ENCODE measurements around the gene ELOVL2.

ELOVL2 gene

GRCh38 chr6:11058406-11058805, 14.3 kb upstream of the ELOVL2 start:
- Histone ChIP-seq H3K4me1 (ENCODE audit: control insufficient read depth, insufficient read depth, low read length, poor library complexity, severe bottlenecking) (no peaks in the 10 kb centered on the region), H3K36me3 (ENCODE audit: control insufficient read depth, insufficient read depth, low read length) (no peaks in the 10 kb centered on the region), H3K27me3 (replicated peaks; ENCODE audit: control insufficient read depth, insufficient read depth, low read length, poor library complexity, severe bottlenecking) (no peaks in the 10 kb centered on the region), H3K27ac (ENCODE audit: insufficient read depth, low read length, poor library complexity, severe bottlenecking) (no peak overlapping the region), H3K4me3 (ENCODE audit: insufficient read depth, low read depth, low read length, poor library complexity, severe bottlenecking) (no peak overlapping the region), H3K9me3 (ENCODE audit: control insufficient read depth, low read length) (no peaks in the 10 kb centered on the region)
- no peak for DNase-seq

- DNase-seq, result no peak
- Histone ChIP-seq H3K36me3 (ENCODE audit: control insufficient read depth, insufficient read depth, low read length) (no peaks in the 10 kb centered on the region), H3K27me3 (replicated peaks; ENCODE audit: control insufficient read depth, insufficient read depth, low read length, poor library complexity, severe bottlenecking) (no peaks in the 10 kb centered on the region), H3K27ac (ENCODE audit: insufficient read depth, low read length, poor library complexity, severe bottlenecking) (no peak overlapping the region), H3K4me1 (ENCODE audit: control insufficient read depth, insufficient read depth, low read length, poor library complexity, severe bottlenecking) (no peaks in the 10 kb centered on the region), H3K4me3 (ENCODE audit: insufficient read depth, low read depth, low read length, poor library complexity, severe bottlenecking) (no peak overlapping the region), H3K9me3 (ENCODE audit: control insufficient read depth, low read length) (no peaks in the 10 kb centered on the region)
These were observed 12.8 kb upstream of the ELOVL2 start for GRCh38 chr6:11056871-11057270.

- H3K36me3 ChIP-seq (ENCODE audit: control insufficient read depth, insufficient read depth, low read length), result no peaks in the 10 kb centered on the region
- DNase-seq, result no peak
- H3K27ac ChIP-seq (ENCODE audit: insufficient read depth, low read length, poor library complexity, severe bottlenecking), result no peak overlapping the region
- no peaks in the 10 kb centered on the region for H3K4me1 ChIP-seq (ENCODE audit: control insufficient read depth, insufficient read depth, low read length, poor library complexity, severe bottlenecking)
- H3K27me3 ChIP-seq (replicated peaks; ENCODE audit: control insufficient read depth, insufficient read depth, low read length, poor library complexity, severe bottlenecking), result no peaks in the 10 kb centered on the region
- no peaks in the 10 kb centered on the region for H3K9me3 ChIP-seq (ENCODE audit: control insufficient read depth, low read length)
- no peak overlapping the region for H3K4me3 ChIP-seq (ENCODE audit: insufficient read depth, low read depth, low read length, poor library complexity, severe bottlenecking)
These were observed 11.1 kb upstream of the ELOVL2 start for GRCh38 chr6:11055127-11055627.

GRCh38 chr6:11054722-11055121, 10.6 kb upstream of the ELOVL2 start:
- no peaks in the 10 kb centered on the region for H3K9me3 ChIP-seq (ENCODE audit: control insufficient read depth, low read length)
- no peaks in the 10 kb centered on the region for H3K4me1 ChIP-seq (ENCODE audit: control insufficient read depth, insufficient read depth, low read length, poor library complexity, severe bottlenecking)
- no peak overlapping the region for H3K27ac ChIP-seq (ENCODE audit: insufficient read depth, low read length, poor library complexity, severe bottlenecking)
- no peak overlapping the region for H3K4me3 ChIP-seq (ENCODE audit: insufficient read depth, low read depth, low read length, poor library complexity, severe bottlenecking)
- H3K27me3 ChIP-seq (replicated peaks; ENCODE audit: control insufficient read depth, insufficient read depth, low read length, poor library complexity, severe bottlenecking), result no peaks in the 10 kb centered on the region
- DNase-seq, result no peak
- H3K36me3 ChIP-seq (ENCODE audit: control insufficient read depth, insufficient read depth, low read length), result no peaks in the 10 kb centered on the region

GRCh38 chr6:11053307-11053706, 9.2 kb upstream of the ELOVL2 start:
- Histone ChIP-seq H3K4me3 (ENCODE audit: insufficient read depth, low read depth, low read length, poor library complexity, severe bottlenecking) (no peak overlapping the region), H3K27ac (ENCODE audit: insufficient read depth, low read length, poor library complexity, severe bottlenecking) (no peak overlapping the region), H3K36me3 (ENCODE audit: control insufficient read depth, insufficient read depth, low read length) (no peaks in the 10 kb centered on the region), H3K27me3 (replicated peaks; ENCODE audit: control insufficient read depth, insufficient read depth, low read length, poor library complexity, severe bottlenecking) (peaks cover 4% of the 10 kb centered on the region), H3K9me3 (ENCODE audit: control insufficient read depth, low read length) (no peaks in the 10 kb centered on the region), H3K4me1 (ENCODE audit: control insufficient read depth, insufficient read depth, low read length, poor library complexity, severe bottlenecking) (no peaks in the 10 kb centered on the region)
- DNase-seq, result no peak

- H3K4me1 ChIP-seq (ENCODE audit: control insufficient read depth, insufficient read depth, low read length, poor library complexity, severe bottlenecking), result no peaks in the 10 kb centered on the region
- no peak overlapping the region for H3K4me3 ChIP-seq (ENCODE audit: insufficient read depth, low read depth, low read length, poor library complexity, severe bottlenecking)
- DNase-seq, result no peak
- H3K9me3 ChIP-seq (ENCODE audit: control insufficient read depth, low read length), result no peaks in the 10 kb centered on the region
- H3K27ac ChIP-seq (ENCODE audit: insufficient read depth, low read length, poor library complexity, severe bottlenecking), result no peak overlapping the region
- no peaks in the 10 kb centered on the region for H3K36me3 ChIP-seq (ENCODE audit: control insufficient read depth, insufficient read depth, low read length)
- H3K27me3 ChIP-seq (replicated peaks; ENCODE audit: control insufficient read depth, insufficient read depth, low read length, poor library complexity, severe bottlenecking), result peaks cover 19% of the 10 kb centered on the region
These were observed 6.6 kb upstream of the ELOVL2 start for GRCh38 chr6:11050731-11051130.

- H3K27ac ChIP-seq (ENCODE audit: insufficient read depth, low read length, poor library complexity, severe bottlenecking), result no peak overlapping the region
- H3K4me3 ChIP-seq (ENCODE audit: insufficient read depth, low read depth, low read length, poor library complexity, severe bottlenecking), result no peak overlapping the region
- no peaks in the 10 kb centered on the region for H3K36me3 ChIP-seq (ENCODE audit: control insufficient read depth, insufficient read depth, low read length)
- no peaks in the 10 kb centered on the region for H3K9me3 ChIP-seq (ENCODE audit: control insufficient read depth, low read length)
- no peak for DNase-seq
- peaks cover 50% of the 10 kb centered on the region for H3K27me3 ChIP-seq (replicated peaks; ENCODE audit: control insufficient read depth, insufficient read depth, low read length, poor library complexity, severe bottlenecking)
- peaks cover 4% of the 10 kb centered on the region for H3K4me1 ChIP-seq (ENCODE audit: control insufficient read depth, insufficient read depth, low read length, poor library complexity, severe bottlenecking)
These were observed 635 bp upstream of the ELOVL2 start for GRCh38 chr6:11044712-11045167.

GRCh38 chr6:11043378-11043960, 636 bp downstream of the ELOVL2 start:
- H3K27ac ChIP-seq (ENCODE audit: insufficient read depth, low read length, poor library complexity, severe bottlenecking), result no peak overlapping the region
- H3K27me3 ChIP-seq (replicated peaks; ENCODE audit: control insufficient read depth, insufficient read depth, low read length, poor library complexity, severe bottlenecking), result peaks cover 47% of the 10 kb centered on the region
- no peaks in the 10 kb centered on the region for H3K36me3 ChIP-seq (ENCODE audit: control insufficient read depth, insufficient read depth, low read length)
- H3K4me1 ChIP-seq (ENCODE audit: control insufficient read depth, insufficient read depth, low read length, poor library complexity, severe bottlenecking), result peaks cover 4% of the 10 kb centered on the region
- no peaks in the 10 kb centered on the region for H3K9me3 ChIP-seq (ENCODE audit: control insufficient read depth, low read length)
- peak overlapping the region; percentile 44 for H3K4me3 ChIP-seq (ENCODE audit: insufficient read depth, low read depth, low read length, poor library complexity, severe bottlenecking)
- DNase-seq, result no peak

- Histone ChIP-seq H3K9me3 (ENCODE audit: control insufficient read depth, low read length) (no peaks in the 10 kb centered on the region), H3K36me3 (ENCODE audit: control insufficient read depth, insufficient read depth, low read length) (no peaks in the 10 kb centered on the region), H3K27ac (ENCODE audit: insufficient read depth, low read length, poor library complexity, severe bottlenecking) (no peak overlapping the region), H3K4me1 (ENCODE audit: control insufficient read depth, insufficient read depth, low read length, poor library complexity, severe bottlenecking) (peaks cover 4% of the 10 kb centered on the region), H3K4me3 (ENCODE audit: insufficient read depth, low read depth, low read length, poor library complexity, severe bottlenecking) (peak overlapping the region; percentile 44), H3K27me3 (replicated peaks; ENCODE audit: control insufficient read depth, insufficient read depth, low read length, poor library complexity, severe bottlenecking) (peaks cover 42% of the 10 kb centered on the region)
- DNase-seq, result no peak
These were observed 1.2 kb downstream of the ELOVL2 start for GRCh38 chr6:11042750-11043377.

- Histone ChIP-seq H3K4me1 (ENCODE audit: control insufficient read depth, insufficient read depth, low read length, poor library complexity, severe bottlenecking) (peaks cover 4% of the 10 kb centered on the region), H3K27me3 (replicated peaks; ENCODE audit: control insufficient read depth, insufficient read depth, low read length, poor library complexity, severe bottlenecking) (peaks cover 37% of the 10 kb centered on the region), H3K27ac (ENCODE audit: insufficient read depth, low read length, poor library complexity, severe bottlenecking) (no peak overlapping the region), H3K4me3 (ENCODE audit: insufficient read depth, low read depth, low read length, poor library complexity, severe bottlenecking) (no peak overlapping the region), H3K36me3 (ENCODE audit: control insufficient read depth, insufficient read depth, low read length) (no peaks in the 10 kb centered on the region), H3K9me3 (ENCODE audit: control insufficient read depth, low read length) (no peaks in the 10 kb centered on the region)
- no peak for DNase-seq
These were observed 1.9 kb downstream of the ELOVL2 start for GRCh38 chr6:11042025-11042749.

Data from effector memory CD4-positive, alpha-beta T cell (primary cell).